K562 (cell line): ENCODE measurements around the gene VSIG10L. TPM values are rescaled to one million over a fixed set of nuclear protein-coding genes. Genes with fewer than 3 reads are reported as not detected.

Source experiments
- ATAC-seq: fragments of 200-7000 bp; cut with Tn5 transposase; 3 replicates; pipeline ENCODE4 v1.9.1; 2020; ENCODE audit warnings: moderate library complexity
- BruUV-seq: library from RNA; stranded (reverse); fragments of 400-500 nt; replicated peaks from 2 replicates; lab custom pipeline; 2021; lab: Mats Ljungman, UMichigan
- CTCF ChIA-PET: fragments of 300-600 bp; formaldehyde crosslinking; extraction: SDS; loops from one replicate; lab custom pipeline; 2021; ENCODE audit warnings: low intra/inter-chr PET ratio; lab: Yijun Ruan, JAX
- POLR2A ChIA-PET: fragments of 300-600, 350-650 bp; sonication (Branson Sonifier 250); formaldehyde crosslinking; extraction: SDS; loops from one replicate; lab custom pipeline; 2021; ENCODE audit warnings: antibody characterized with exemption, inconsistent platforms; lab: Yijun Ruan, JAX
- DNase-seq, 4 experiments: peaks; one replicate each; pipeline versions ENCODE4 v3.0.0 to v3.0.0-alpha.2; 2011 to 2018; ENCODE audit warnings: low spot score in 3 of 4, mixed read lengths in 3 of 4; ENCODE audit errors: extremely low read depth in 1 of 4
- FAIRE-seq: peaks from 2 replicates; lab custom pipeline; 2011; peaks lifted over from hg19 to GRCh38; lab: Jason Lieb, UNC
- H2AFZ ChIP-seq: 2 replicates; pipeline ENCODE4 v1.6.0; 2011; ENCODE audit warnings: low read depth, low read length, control low read depth, inconsistent platforms
- H3K27ac ChIP-seq: fragments of 200-600 bp; 3 replicates; pipeline ENCODE4 v1.8.0; 2011; ENCODE audit warnings: low read depth, mild to moderate bottlenecking, control low read depth, inconsistent platforms, low read length, moderate library complexity, mixed read lengths; ENCODE audit errors: extremely low read depth
- H3K27me3 ChIP-seq, 2 experiments: fragments of 300-600 bp in 1 of 2; 2 replicates in 1 of 2; 3 replicates in 1 of 2; pipeline versions ENCODE4 v1.6.0 to v1.8.0; 2011; ENCODE audit warnings: inconsistent platforms in 2 of 2, low read length in 2 of 2, mild to moderate bottlenecking in 1 of 2, mixed read lengths in 1 of 2, moderate library complexity in 1 of 2; ENCODE audit not compliant: control insufficient read depth in 2 of 2, insufficient read depth in 2 of 2
- H3K36me3 ChIP-seq: fragments of 300-600 bp; 3 replicates; pipeline ENCODE4 v1.8.0; 2011; ENCODE audit warnings: mild to moderate bottlenecking, low read length, inconsistent platforms; ENCODE audit not compliant: control insufficient read depth, insufficient read depth
- H3K4me1 ChIP-seq, 2 experiments: fragments of 200-600 bp in 1 of 2; replicated peaks in 1 of 2; 2 replicates in 1 of 2; 3 replicates in 1 of 2; pipeline versions ENCODE4 v1.5.1 to v1.8.0; 2011; ENCODE audit warnings: inconsistent platforms in 2 of 2, low read length in 2 of 2, mild to moderate bottlenecking in 1 of 2, mixed read lengths in 1 of 2, moderate library complexity in 1 of 2; ENCODE audit not compliant: control insufficient read depth in 2 of 2, insufficient read depth in 2 of 2
- H3K4me2 ChIP-seq: 2 replicates; pipeline ENCODE4 v1.6.1; 2011; ENCODE audit warnings: low read length, control low read depth, inconsistent platforms, mixed read lengths; ENCODE audit not compliant: insufficient read depth
- H3K4me3 ChIP-seq: fragments of 200-600 bp; sonication (generic), shearing (Covaris generic); 2 replicates; pipeline ENCODE4 v1.5.1; 2016; ENCODE audit warnings: control low read depth, inconsistent platforms
- H3K79me2 ChIP-seq: fragments of 200-600 bp; 3 replicates; pipeline ENCODE4 v1.8.0; 2011; ENCODE audit warnings: low read length, inconsistent platforms; ENCODE audit not compliant: control insufficient read depth, insufficient read depth
- H3K9ac ChIP-seq, 2 experiments: 2 replicates each; pipeline versions ENCODE4 v1.6.0 to v1.6.1; 2011; ENCODE audit warnings: low read depth in 2 of 2, low read length in 2 of 2, control low read depth in 1 of 2, inconsistent platforms in 1 of 2, mild to moderate bottlenecking in 1 of 2, mixed read lengths in 1 of 2; ENCODE audit not compliant: insufficient read depth in 1 of 2
- H3K9me1 ChIP-seq: one replicate; pipeline ENCODE4 v1.6.0; 2011; ENCODE audit warnings: inconsistent platforms, mild to moderate bottlenecking, low read length, moderate library complexity; ENCODE audit not compliant: control insufficient read depth, insufficient read depth
- H3K9me3 ChIP-seq: replicated peaks from 2 replicates; pipeline ENCODE4 v1.5.1; 2011; ENCODE audit warnings: low read depth, low read length, inconsistent platforms; ENCODE audit not compliant: control insufficient read depth, insufficient read depth
- H4K20me1 ChIP-seq: replicated peaks from 2 replicates; pipeline ENCODE4 v1.6.1; 2011; ENCODE audit warnings: low read length, inconsistent platforms, mixed read lengths; ENCODE audit not compliant: control insufficient read depth, insufficient read depth
- CBX3 ChIP-seq, 2 experiments: IDR thresholded peaks; 1 replicate in 1 of 2; 2 replicates in 1 of 2; pipeline ENCODE4 v1.6.1; 2012; ENCODE audit warnings: inconsistent platforms in 2 of 2, low read length in 2 of 2, borderline replicate concordance in 1 of 2, control low read depth in 1 of 2
- ELK3 ChIP-seq: fragments of 450-650 bp; formaldehyde crosslinking; IDR thresholded peaks from 2 replicates; pipeline ENCODE4 v1.4.0; 2020; ENCODE audit warnings: mild to moderate bottlenecking
- ETS2 ChIP-seq: IDR thresholded peaks from 2 replicates; pipeline ENCODE4 v1.6.1; 2016; ENCODE audit warnings: borderline replicate concordance, missing genetic modification characterization, mild to moderate bottlenecking, moderate library complexity, missing compliant biosample characterization; ENCODE audit not compliant: poor library complexity, severe bottlenecking
- IRF2 ChIP-seq: sonication (generic); formaldehyde crosslinking; IDR thresholded peaks from 2 replicates; pipeline ENCODE4 v1.8.1; 2022; ENCODE audit warnings: mild to moderate bottlenecking, missing genetic modification reagents
- MECOM ChIP-seq: fragments of 250-450 bp; sonication (Bioruptor Pico); IDR thresholded peaks from 2 replicates; pipeline ENCODE4 v1.8.0; 2022; ENCODE audit warnings: inconsistent platforms
- NCOA1 ChIP-seq: fragments of 450-650 bp; IDR thresholded peaks from 2 replicates; pipeline ENCODE4 v1.6.1; 2016; ENCODE audit warnings: low read depth
- NFE2 ChIP-seq: IDR thresholded peaks from 2 replicates; pipeline ENCODE4 v1.6.1; 2014; ENCODE audit warnings: antibody characterized with exemption, low read depth
- OTX1 ChIP-seq: fragments of 450-650 bp; formaldehyde crosslinking; IDR thresholded peaks from 2 replicates; pipeline ENCODE4 v1.4.0; 2022; ENCODE audit warnings: mild to moderate bottlenecking
- PHF20 ChIP-seq: fragments of 450-650 bp; IDR thresholded peaks from 2 replicates; pipeline ENCODE4 v1.6.1; 2018; ENCODE audit not compliant: partially characterized antibody
- POLR2AphosphoS2 ChIP-seq: IDR thresholded peaks from 2 replicates; pipeline ENCODE4 v1.6.1; 2012; ENCODE audit warnings: low read length, improper control_type of control experiment
- PREB ChIP-seq: sonication (generic); formaldehyde crosslinking; IDR thresholded peaks from 2 replicates; pipeline ENCODE4 v1.8.1; 2023; ENCODE audit warnings: mild to moderate bottlenecking, missing genetic modification reagents
- ZNF140 ChIP-seq: fragments of 250-450 bp; sonication (Bioruptor Pico); IDR thresholded peaks from 2 replicates; pipeline ENCODE4 v1.8.0; 2021; ENCODE audit warnings: moderate library complexity, mild to moderate bottlenecking, inconsistent platforms
- ZNF23 ChIP-seq: fragments of 250-450 bp; sonication (Bioruptor Pico); IDR thresholded peaks from 2 replicates; pipeline ENCODE4 v1.4.0; 2020; ENCODE audit warnings: mild to moderate bottlenecking
- ZNF395 ChIP-seq: fragments of 200-800 bp; sonication (Bioruptor generic); IDR thresholded peaks from 2 replicates; pipeline ENCODE4 v1.6.1; 2017; ENCODE audit warnings: missing genetic modification characterization, missing compliant biosample characterization
- ZNF668 ChIP-seq: fragments of 250-450 bp; sonication (Bioruptor Pico); IDR thresholded peaks from 2 replicates; pipeline ENCODE4 v1.8.0; 2022; ENCODE audit warnings: mild to moderate bottlenecking, inconsistent platforms
- WGBS: fragments of 100-300 bp; shearing (Covaris generic); methylation state at CpG from one replicate; pipeline ENCODE4 v1.1.6; 2016; ENCODE audit warnings: low coverage, mixed read lengths; ENCODE audit not compliant: insufficient coverage; ENCODE audit errors: missing lambda C conversion rate; 5-methylcytosine and 5-hydroxymethylcytosine counted together
- in situ Hi-C: fragments of 300-500 bp; cut with MboI; formaldehyde crosslinking; loops from 4 replicates; pipeline ENCODE4 v1.15.0; 2018; ENCODE audit warnings: inconsistent platforms, mixed read lengths
- intact Hi-C: fragments of 100-400 bp; cut with micrococcal nuclease; formaldehyde crosslinking; loops from 2 replicates; pipeline ENCODE4 v1.14.2; 2022
- polyA plus RNA-seq, 8 experiments: library from polyadenylated mRNA; depleted of rRNA in 4 of 8; stranded (reverse) in 5 of 8; unstranded in 3 of 8; fragments of >200 nt; fragmentation: Nextera tagmentation in 2 of 8; fragmentation: Illumina TruSeq in 1 of 8; extraction: Ambion mirVana in 2 of 8; extraction: Trizol in 1 of 8; gene quantifications; 2 replicates each; pipeline versions ENCODE4 v1.2.1 to v1.2.3, GENCODE V29; 2011 to 2014; ENCODE audit warnings: inconsistent platforms in 1 of 8, missing spikeins in 1 of 8
- total RNA-seq, 7 experiments: library from RNA; depleted of rRNA in 6 of 7; stranded (reverse); fragments of >200 nt in 6 of 7; fragmentation: Illumina TruSeq in 2 of 7; extraction: Trizol in 2 of 7; gene quantifications; 2 replicates each; pipeline versions ENCODE4 v1.2.1 to v1.2.3, GENCODE V29; 2011 to 2021; ENCODE audit warnings: low replicate concordance in 1 of 7

The VSIG10L gene
- total and polyA plus RNA-seq, 9 of the 15 experiments (the other 6 are each of a cell fraction or from before 2014, with no cell fraction given) = 1.1 to 7.6 (median 2.2) TPM

GRCh38 chr19:51289635-51290034, 52.3 kb downstream of the VSIG10L start:
- WGBS = no CpG with 5 or more reads among the region's 1 CpG
- Histone ChIP-seq H3K9me1 (no peaks in the 10 kb centered on the region), H3K79me2 (no peaks in the 10 kb centered on the region), H3K27me3 (peaks cover 8 to 37% of the 10 kb centered on the region in 2 experiments; a peak in 3 of 5 replicates), H3K4me1 (peaks cover 0 to 3% of the 10 kb centered on the region in 2 experiments; a peak in 2 of 5 replicates), H3K9ac (no peak overlapping the region), H3K4me2 (no peak overlapping the region), H3K4me3 (no peak overlapping the region), H2AFZ (no peak overlapping the region), H4K20me1 (no peaks in the 10 kb centered on the region), H3K9me3 (no peaks in the 10 kb centered on the region), H3K36me3 (no peaks in the 10 kb centered on the region), H3K27ac (no peak overlapping the region)
- DNase-seq (no peak), ATAC-seq (no peak), FAIRE-seq (no peak)
- POLR2A ChIA-PET = no interaction called here
- in situ Hi-C loops = no loop called here
- BruUV-seq = no TSS peak
- intact Hi-C loops = no loop called here
- CTCF ChIA-PET = no interaction called here
- no peak for TF ChIP-seq NCOA1

- DNase-seq (no peak), FAIRE-seq (no peak), ATAC-seq (no peak)
- Histone ChIP-seq H3K79me2 (no peaks in the 10 kb centered on the region), H3K36me3 (no peaks in the 10 kb centered on the region), H3K9me1 (no peaks in the 10 kb centered on the region), H2AFZ (no peak overlapping the region), H3K27me3 (no peaks in the 10 kb centered on the region; a peak in 1 of 5 replicates), H3K27ac (no peak overlapping the region), H3K4me3 (no peak overlapping the region), H4K20me1 (no peaks in the 10 kb centered on the region), H3K4me1 (no peaks in the 10 kb centered on the region), H3K4me2 (no peak overlapping the region), H3K9ac (no peak overlapping the region), H3K9me3 (no peaks in the 10 kb centered on the region)
- ChIA-PET POLR2A (no interaction called here), CTCF (no interaction called here)
- intact Hi-C loops = no loop called here
- BruUV-seq = no TSS peak
- WGBS = 2% methylated on average over 3 of the region's 3 CpGs
- in situ Hi-C loops = no loop called here
- TF ChIP-seq ZNF668 (CRISPR knock-in tag) (no peak), CBX3 (IDR thresholded peaks at IDR 0.05; ENCODE audit: borderline replicate concordance in 1 of 2, low read length in 2 of 2) (no peak), ELK3 (CRISPR knock-in tag) (no peak), IRF2 (CRISPR knock-in tag) (no peak), POLR2AphosphoS2 (no peak), OTX1 (CRISPR knock-in tag) (no peak), PREB (CRISPR knock-in tag) (no peak), ZNF140 (CRISPR knock-in tag) (no peak), ETS2 (tag) (no peak), PHF20 (no peak), ZNF23 (CRISPR knock-in tag) (no peak), MECOM (no peak), ZNF395 (no peak), NFE2 (no peak)
Measured at GRCh38 chr19:51285682-51286081, 56.3 kb downstream of the VSIG10L start.
